Stimulated activated CD8-positive, alpha-beta memory T cell treated with anti-CD3 and anti-CD28 coated beads, Interleukin-4, amount 100 ng/mL, for 24 hours (primary cell): ENCODE data around the gene ERICH6.
"Not testable (repeated sequence)": the region's sequence is repeated elsewhere in the genome, so short reads cannot be mapped to it uniquely, and the experiment has no call there.

Source experiments
- DNase-seq: peaks from one replicate; pipeline ENCODE4 v3.0.0-alpha.2; 2020; ENCODE audit warnings: low read depth

Gene ERICH6

DNA sequence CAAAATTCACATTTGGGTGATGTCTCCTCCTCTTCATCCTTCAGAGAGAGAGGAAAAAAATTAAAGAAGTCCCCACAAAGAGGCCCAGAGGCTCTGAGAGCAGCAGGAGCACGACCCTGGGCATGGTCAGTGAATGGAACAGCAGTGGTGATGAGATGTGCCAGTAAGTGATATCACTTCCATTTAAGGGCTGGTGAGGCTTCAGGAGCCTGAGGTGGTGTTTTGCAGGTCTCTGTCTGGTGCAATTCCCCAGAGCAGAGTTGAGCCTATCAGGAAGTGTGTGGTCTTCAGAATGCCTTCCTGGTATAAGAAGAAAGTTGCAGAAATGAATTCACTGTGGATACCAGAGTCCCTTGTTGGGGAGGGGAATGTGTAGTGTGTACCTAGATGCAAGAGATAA, 21.4 kb downstream of the ERICH6 start:
- DNase-seq, result no peak

DNA sequence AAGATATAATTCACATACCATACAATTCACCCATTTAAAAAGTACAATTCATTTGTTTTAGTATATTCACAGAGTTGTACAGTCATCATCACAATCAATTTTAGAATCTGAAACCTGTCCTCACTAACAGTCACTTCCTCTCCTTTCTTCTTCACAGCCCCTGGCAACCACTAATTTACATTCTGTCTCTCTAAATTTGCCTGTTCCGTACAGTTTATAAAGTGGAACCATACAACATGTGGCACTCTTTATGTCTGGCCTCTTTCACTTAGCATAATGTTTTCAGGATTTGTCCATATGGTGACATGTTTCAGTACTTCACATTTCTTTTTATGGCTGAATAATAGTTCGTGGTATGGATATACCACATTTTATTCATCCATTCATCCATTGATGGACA, 22.7 kb downstream of the ERICH6 start:
- no peak for DNase-seq

DNA sequence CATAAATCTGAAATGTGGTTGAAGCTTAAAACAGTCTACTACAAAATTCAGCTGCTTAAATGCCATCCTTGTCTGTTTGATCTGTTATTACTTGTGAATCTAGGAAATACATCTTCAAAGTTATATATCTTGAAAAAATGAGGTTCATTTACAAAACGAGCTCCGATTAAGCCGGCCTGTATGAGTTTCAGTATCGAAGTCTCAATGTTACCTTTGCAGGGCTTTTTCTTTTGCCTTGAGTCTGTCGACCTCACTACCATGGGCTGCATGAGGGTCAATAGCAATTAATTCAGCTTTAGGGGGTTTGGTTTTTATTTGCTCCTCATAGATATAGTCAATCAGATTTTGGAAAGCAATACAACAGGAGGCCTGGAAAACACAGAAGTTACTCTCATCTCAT, 23.2 kb downstream of the ERICH6 start:
- DNase-seq, result no peak

DNA sequence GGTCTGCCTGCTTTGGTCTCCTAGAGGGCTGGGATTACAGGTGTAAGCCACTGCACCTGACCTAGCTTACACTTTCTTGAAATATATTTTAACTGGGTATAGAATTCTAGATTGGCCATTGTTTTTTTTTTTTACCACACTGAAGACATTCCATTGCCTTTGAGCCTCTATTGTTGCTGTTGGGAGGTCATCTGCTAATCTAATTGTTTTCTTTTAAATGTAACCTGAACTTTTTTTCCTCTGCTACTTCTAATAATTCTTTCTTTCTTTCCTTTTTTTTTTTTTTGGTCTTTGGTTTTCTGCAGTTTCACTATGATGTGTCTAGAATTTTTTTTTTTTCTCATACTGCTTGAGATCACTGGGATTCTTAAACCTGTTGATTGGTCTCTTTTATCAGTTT, 28.1 kb downstream of the ERICH6 start:
- no peak for DNase-seq

DNA sequence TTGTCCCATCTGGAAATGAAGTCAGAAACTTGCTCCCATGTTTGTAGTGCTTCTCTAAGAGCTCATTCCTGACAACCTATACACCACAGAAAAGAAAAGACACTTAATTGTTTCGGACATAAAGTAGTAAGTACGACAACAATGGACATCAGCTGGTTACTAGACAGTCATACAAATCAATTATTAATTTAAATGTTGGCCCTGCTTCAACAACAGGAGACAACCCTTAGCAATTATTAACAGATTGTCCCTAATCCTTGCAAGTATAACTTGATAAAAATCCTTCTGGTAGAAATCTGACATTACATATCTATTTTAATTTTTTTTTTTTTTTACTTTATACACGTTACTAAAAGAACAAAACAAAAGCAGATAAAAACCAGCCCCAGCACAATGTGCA, 29.8 kb downstream of the ERICH6 start:
- DNase-seq, result no peak

DNA sequence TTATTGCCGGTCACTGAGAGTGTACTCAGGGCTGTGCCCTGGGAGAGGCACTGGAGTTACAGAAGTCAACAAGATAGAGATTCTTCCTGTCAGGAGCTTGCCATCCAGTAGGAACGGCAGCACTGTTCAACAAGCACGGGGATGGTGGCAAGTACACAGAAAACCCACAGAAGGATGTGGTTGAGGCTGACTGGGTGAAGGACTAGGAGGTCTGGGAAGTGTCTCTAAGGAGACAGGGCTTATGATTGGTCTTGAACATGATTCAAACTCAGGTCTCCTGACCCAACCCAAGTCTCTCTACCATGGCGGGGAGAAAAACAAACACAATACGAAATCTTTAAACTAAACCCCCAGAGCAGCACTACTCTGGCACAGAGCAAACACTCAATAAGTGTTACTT, 37.6 kb downstream of the ERICH6 start:
- DNase-seq, result no peak

DNA sequence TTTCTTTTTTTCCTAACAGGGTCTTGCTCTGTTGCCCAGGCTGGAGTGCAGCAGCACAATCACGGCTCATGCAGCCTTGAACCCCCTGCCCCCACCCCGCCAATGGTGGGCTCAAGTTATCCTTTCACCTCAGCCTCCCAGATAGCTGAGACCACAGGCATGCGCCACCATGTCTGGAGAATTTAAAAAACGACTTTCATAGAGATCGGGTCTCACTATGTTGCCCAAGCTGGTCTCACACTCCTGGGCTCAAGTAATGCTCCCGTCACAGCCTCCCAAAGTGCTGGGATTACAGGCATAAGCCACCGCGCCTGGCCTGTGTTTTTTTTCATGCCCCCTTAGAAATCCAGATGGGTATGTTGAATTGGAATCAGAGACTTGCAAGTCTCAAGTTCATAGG, 40.3 kb downstream of the ERICH6 start:
- DNase-seq, result no peak

DNA sequence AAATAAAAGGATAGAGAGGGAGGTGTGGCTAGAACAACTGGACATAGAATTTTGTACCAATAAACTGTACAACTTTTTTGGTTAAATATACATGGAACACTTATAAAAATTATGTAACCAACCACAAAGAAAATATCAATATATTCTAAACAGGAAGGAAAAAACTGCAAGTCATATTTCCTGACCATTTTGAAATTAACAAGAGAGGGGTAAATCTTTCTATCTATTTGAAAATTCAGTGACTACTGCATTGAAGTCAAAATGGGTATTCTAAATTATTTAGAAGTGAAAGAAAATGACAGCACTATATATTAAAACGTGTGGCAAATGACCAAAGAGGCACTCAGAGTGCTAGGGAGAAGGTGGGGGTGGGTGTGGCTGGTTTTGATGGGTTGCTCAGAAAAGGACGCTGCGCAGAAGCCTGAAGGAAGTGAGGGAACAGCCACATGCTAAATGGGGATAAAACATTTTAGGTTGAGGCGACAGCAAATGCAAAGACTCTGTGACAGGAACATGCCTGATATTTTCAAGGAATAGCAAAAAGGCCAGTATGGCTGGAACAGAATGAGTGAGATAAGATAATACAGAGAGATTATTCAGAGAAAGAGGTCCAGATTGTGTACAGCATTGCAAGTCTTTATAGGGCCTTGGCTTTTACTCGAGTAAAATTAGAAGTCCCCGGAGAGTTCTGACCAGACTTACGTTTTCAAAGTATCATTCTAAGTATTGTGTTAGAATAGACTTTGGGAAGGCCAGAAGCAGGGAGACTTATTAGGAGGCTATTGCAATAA, 41.1 kb downstream of the ERICH6 start:
- no peak for DNase-seq

DNA sequence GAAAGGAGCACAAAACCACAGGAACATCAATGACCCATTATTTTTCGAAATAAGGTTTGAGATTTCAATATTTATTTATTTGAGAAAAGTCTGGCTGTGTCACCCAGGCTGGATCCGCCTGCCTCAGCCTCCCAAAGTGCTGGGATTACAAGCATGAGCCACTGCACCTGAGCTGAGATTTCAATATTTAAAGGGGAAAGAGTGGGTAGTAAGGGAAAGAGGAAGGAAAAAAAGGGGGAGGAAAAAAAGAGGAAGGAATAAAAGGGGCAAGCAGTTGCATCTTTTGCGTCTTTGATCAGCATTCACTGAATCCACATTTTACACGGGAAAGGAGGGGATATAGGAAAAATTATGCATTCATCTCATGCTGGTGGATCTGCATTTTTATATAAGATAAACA, 47.4 kb downstream of the ERICH6 start:
- no peak for DNase-seq

DNA sequence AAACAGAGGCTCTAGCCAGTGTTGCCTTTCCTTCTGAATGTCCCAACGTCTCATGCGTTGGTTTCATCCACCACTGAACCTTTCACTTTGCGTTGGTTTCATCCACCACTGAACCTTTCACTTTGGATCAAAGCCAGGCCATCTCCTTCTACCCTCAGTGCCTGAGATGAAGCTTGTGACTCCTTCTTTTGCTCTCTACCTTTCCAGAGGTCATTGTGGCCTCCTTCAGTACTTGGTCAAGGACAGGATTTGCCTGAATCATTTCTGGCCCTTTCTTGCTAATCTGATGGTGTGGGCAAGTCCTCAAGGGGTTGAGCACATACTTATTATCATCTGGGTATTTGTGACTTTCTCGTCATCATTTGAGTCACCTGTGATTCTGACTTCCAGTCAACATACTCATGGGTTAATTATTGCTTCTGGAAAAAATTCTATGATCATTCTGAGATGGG, 50.6 kb downstream of the ERICH6 start:
- DNase-seq, result no peak

DNA sequence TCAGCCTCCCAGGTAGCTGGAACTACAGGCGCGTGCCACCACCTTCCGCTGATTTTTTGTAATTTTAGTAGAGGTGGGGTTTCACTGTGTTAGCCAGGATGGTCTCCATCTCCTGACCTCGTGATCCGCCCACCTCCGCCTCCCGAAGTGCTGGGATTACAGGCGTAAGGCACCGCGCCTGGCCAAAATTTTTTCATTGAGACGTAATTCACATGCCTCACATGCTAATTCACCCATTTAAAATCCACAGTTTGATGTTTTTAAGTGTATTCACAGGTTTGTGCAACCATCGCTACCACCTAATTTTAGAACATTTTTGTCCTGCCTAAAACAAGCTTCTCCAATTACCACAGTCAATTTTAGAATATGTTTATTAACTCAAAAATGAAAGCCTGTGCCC, 63.5 kb downstream of the ERICH6 start:
- no peak for DNase-seq

DNA sequence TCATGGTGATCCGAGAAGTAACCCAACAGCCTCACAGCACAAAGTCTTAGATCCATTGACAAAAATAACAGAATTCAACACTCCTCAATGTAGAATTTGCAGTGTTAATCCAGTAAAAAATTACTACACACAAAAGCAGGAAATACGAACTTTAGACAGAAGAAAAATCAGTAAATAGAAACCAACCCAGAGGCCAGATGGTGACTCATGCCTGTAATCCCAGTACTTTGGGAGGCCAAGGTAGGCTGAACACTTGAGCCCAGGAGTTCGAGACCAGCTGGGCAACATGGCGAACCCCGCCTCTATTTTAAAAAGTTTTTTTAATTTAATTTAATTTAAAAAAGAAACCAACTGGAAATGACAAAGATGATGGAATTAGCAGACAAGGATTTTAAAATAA, 64.5 kb downstream of the ERICH6 start:
- DNase-seq, result no peak

DNA sequence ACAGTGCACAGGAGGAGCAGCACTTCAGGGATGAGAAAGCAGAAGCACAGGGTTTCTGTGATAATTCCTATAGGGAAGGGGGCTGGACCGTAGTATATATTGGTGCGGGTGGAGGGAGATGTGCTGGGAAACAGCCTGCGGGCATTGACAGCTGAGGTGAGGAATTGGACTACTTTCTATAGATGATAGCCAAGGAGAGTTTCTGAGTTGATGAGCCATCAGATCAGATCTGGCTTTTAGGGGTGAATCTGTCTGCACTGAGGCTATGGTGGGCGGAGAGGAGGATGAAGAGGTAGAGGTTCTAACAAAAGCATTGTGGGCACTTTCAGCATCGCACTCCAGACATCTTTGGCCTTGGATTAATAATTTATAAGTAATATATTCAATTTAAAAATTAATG, 67.5 kb downstream of the ERICH6 start:
- DNase-seq, result no peak

DNA sequence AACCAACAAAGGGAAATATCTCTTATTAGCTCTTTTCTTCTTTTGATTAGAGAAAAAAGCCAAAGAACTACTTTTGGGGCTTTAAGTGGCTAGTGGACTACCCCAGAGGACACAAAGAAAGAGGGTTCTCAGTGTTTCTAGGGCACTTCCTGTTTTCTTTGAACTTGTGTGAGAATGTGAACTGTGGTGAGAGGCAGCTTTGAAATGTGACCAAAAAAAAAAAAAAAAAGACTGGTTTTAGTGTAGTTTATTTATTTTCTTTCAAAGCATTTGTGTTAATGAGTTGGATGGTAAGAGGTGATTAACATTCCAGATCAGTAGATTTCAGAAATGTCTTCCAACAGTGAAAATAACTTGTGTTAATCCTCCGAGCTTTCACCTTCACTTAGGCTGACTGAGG, 68.2 kb downstream of the ERICH6 start:
- DNase-seq, result no peak

DNA sequence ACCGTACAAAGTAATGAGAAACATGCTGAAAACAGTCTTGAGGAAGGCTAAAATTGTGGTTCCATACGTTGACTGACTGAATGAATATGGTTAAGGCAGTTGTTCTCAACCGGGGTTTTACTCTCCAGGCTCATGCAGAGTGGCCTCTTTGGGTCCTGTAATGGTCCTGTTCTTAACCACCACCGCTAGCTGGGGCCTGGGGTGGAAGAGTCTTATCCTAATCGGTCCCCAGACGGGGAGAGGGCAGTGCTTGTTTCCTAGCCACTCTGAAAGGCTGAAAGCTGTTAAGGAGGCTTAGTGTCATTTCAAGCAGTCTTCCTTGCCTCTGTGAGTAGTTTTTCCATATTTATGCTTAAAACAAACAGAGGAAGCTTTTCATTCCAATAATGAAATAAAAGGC, 68.6 kb downstream of the ERICH6 start:
- DNase-seq, result no peak

DNA sequence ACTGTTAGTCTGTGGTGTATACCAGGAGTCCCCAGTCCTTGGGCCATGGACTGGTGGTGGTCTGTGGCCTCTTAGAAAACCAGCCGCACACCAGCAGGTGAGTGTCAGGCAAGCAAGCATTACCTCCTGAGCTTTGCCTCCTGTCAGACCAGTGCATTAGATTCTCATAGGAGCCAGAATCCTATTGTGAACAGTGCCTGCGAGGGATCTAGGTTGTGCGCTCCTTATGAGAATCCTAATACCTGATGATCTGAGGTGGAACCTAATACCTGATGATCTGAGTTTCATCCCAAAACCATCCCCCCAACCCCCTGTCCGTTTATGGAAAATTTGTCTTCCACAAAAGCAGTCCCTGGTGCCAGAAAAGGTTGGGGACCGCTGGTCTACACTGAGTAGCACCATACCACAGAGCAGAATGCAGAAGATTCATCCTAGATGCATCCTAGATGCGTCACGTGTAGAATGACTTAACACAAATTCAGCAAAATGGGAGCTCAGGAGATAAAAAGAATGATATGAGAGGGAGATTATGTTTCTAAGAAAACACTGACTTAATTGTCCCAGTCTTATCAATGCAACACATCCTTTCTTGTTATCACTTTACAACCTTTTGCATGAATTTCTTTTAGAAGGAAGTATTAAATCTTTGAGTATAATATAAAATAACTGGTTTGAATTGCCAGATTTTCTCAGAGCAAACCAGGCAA, 72.1 kb downstream of the ERICH6 start:
- no peak for DNase-seq

DNA sequence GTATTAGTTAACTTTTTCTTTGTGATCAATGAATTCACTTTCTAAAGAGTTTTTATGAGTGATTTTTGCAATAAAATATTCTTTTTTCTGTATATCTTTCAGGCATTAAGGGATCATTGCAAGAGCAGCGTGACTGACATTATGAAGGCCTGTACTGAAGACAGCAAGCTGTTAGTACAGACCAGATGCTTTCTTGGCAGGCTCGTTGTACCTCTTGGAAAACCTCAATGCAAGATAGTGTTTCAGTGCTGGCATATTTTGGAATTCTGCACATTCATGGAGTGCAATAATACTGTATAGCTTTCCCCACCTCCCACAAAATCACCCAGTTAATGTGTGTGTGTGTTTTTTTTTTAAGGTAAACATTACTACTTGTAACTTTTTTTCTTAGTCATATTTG, 76.2 kb downstream of the ERICH6 start:
- DNase-seq, result no peak

DNA sequence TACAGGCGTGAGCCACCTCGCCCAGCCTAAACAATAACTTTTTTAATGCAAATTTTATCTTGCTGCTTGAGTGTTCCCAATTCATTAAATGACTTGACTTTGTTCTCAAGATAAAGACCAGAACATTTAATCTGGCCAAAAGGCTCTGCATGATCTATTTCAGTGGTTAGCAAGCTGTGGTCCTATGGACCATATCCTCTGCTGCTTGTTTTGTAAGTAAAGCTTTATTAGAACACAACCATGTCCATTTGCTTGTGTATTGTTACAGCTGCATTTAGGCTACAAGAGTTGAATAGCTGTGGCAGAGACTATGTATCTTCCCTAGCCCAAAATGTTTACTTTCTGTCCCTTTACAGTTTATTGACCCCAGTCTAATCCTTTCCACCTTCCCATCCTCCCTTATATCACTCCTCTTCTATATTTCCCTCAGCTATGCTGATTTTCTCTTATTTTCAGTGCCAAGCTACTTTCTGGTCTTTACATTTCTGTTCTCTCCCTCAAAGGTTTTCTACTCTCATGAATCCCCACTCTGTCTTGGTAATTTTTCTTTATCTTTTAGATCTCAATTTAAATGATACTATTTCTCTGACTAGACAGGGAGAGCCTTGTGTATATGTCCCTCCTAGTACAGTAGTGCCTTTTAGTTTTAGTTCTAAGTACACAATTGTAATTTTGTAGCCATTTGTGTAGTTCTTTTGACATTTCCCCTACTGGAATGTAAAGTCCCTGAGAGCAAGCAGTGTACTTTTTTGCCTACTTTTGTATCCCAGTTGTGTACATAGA, 77.4 kb downstream of the ERICH6 start:
- DNase-seq, result no peak

DNA sequence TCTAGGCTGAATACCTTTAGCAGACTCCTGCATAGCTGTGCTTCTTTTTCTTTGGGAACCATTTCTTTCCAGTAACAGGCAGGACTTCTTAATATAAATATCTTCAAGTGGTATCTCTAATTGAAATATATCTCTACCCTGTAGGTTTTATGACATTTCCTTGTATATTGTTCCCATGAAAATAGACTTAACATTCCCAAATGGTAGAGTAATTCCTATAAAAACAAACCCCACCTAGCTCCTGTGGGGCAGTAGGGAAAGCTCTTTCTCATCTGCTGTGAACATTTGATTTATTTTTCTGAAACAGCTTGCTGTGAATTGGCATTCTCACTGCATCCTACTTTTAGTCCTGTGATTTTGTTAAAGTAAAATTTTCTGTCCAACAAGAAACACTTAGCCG, 79.8 kb downstream of the ERICH6 start:
- DNase-seq, result no peak

DNA sequence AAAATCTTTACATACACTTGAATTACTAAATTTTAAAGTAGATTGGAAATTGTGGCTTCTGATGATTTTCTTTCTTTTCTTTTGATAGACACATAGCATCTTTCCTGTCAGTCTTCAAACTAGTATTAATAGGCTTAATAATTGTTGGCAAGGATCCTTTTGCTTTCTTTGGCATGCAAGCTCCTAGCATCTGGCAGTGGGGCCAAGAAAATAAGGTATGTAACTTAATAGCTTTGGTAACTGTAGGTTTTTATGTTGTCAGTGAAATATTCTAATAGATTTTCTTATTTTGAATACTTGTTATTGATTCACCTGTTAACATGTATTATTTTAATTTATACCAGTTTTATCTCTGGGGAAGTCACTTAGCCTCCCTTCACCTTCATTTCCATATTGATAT, 80.8 kb downstream of the ERICH6 start:
- DNase-seq, result not testable (repeated sequence)

DNA sequence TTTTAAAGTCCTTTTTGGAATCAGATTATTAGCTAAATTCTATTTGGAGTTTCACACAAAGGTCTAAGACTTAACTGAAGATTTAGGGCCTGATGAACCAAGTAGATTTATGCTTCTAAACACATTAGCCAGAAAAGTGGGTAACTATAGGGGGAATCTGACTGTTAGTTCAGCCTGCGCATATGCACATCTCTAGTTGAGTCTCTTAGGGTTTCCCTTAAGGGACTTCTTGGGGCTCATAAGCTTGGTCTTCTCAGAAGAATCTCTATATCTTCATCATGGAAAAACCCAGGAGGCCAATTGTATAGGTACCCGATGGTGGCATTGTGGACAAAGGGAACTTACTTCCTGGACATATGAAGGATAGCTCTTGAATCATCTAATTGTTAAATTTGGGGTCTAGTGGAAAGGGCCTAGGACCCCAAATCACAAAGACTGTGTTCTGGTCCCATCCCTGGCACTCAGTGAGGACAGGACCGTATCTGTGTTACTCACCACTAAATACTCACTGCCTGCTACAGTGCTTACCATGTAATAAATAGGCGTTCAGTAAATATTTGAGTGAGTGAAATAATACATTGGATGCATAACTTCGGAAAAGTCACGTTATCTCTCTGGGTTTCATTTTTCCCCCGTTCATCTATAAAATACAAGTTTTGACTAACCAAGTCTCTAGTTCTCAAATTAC, 83.6 kb downstream of the ERICH6 start:
- DNase-seq, result no peak

DNA sequence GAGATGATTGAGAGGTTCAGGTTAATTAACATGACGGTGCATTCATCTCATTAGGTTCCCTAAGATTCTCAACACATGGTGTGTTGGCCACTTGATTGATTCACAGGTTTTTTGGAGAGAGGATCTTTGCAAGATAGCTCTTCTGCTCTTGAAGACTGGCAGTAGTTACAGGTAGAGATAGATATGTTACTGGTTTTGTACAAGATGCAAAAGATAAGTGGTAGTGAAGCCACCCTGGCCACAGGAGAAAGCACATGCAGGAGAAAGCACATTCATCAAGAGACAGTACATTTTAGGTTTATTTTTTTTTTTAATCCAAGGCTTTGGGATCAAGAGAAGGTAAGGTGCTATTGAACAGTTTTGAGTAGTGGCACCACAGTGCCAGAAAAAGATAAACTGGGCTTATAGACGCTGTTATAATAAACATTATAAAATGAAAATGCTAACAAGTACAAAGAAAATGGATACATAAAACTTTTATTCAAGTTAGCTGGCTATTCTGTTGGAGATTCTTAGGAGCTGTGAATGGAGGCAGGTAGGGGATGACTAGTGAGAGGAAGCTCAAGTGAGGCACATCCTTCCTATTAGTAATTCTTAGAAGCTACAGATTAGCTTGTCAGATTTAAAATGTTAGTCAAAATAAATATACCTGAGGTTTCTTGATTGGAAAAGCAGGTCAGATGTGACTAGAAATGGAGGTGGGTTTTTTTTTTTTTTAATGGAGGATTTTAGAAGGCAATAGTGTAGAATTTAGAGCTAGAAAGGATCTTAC, 89.8 kb downstream of the ERICH6 start:
- no peak for DNase-seq
